NCI-H146 (cell line): ENCODE measurements around the gene MYO1A.

ENCODE experiments used
- DNase-seq: peaks from one replicate; lab custom pipeline; 2025; lab: John Stamatoyannopoulos, UW

The MYO1A gene

GRCh38 chr12:57012600-57013465, 37.1 kb downstream of the MYO1A start:
- no peak for DNase-seq

- DNase-seq = no peak
Observed at GRCh38 chr12:57011438-57012424, 38.2 kb downstream of the MYO1A start.

GRCh38 chr12:57010627-57011247, 39.2 kb downstream of the MYO1A start:
- DNase-seq = no peak

- DNase-seq = no peak
Observed at GRCh38 chr12:57009949-57010626, 39.8 kb downstream of the MYO1A start.

DNA sequence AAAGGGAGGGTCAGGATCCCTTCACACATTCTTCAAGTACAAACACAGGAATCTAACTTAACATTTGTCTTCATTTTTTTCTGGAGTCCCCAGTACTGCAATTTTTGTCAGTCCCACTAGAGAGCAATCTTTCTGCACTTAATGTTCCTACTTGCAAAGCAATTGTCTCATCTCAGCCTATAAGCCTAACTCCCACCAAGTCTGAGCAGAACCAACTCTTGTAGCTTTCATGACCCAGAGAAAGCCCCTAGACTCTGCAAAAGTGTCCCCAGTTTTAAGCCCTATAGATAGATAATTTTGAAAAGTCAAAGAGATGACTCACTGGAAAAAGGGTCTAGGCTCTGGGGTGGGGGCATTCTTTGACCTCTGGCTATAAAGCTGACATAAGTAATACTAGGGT, 41.8 kb downstream of the MYO1A start:
- peak; percentile 49 for DNase-seq

GRCh38 chr12:57006809-57007475, 43.0 kb downstream of the MYO1A start:
- DNase-seq = no peak

DNA sequence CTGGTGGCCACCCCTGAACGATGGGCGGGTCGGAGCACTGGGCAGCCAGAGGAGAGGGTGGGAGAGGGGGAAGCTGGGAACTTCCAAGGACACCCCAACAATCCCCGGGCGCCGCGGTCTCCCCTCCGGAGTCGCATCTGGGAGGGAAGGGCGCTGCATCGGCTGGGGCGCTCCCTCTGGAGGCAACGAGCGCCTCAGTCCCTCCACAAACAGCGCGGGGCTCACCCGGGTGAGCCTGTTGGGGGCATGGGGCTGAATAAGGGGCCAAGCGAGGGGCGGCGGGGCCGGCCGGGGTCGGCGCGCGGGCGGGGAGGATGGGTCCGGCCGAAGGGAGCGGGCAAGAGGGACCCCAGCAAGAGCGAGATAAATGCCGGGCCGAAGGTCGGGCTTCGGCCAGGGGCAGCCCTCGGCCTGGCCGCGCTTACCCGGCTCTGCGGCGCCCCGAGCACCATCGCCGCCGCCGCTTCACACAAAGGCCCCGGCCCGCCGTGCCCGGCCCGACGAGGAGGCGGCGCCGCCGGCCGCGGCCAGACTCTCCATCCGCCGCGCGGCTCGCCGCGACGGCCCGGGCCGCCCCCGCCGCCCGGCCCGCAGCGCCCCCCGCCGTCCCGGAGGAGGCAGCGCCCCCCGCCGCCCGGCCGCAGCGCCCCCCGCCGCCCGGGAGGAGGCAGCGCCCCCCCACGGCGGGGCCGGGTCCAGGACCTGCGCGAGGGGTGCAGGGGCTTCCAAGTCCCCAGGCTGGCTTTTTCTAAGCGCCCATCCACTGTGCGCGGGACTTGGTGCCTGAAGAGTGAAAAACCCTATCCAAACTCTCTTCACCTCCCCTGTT, 43.7 kb downstream of the MYO1A start, which contains the start of gene ZBTB39:
Gene ZBTB39, minus strand, starts transcription at position 567 of the 829 bp plus-strand sequence. CDS start 1,629 bp downstream, outside the sequence.
- peak; percentile 72 for DNase-seq

DNA sequence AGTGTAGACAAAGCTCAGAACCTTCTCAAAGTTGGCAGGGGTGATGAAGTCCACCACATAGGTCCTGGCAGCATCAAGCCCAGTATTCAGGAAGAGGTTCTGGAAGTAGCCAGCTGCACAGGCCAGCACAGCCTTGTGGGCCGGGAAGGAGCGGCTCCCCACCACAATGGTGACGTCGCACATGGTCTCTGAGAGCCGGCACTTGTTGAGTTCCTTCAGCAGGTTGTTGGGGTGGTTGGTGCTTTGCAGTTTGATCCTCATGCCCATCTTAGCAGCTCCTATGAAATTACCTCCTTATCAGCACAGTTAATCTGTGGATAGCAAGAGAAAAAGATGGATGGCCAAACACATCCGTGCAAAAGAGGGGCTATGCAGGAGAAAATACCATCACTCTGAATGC, 45.3 kb downstream of the MYO1A start:
- DNase-seq = no peak

GRCh38 chr12:57003395-57003794, 46.5 kb downstream of the MYO1A start:
- DNase-seq = no peak

DNA sequence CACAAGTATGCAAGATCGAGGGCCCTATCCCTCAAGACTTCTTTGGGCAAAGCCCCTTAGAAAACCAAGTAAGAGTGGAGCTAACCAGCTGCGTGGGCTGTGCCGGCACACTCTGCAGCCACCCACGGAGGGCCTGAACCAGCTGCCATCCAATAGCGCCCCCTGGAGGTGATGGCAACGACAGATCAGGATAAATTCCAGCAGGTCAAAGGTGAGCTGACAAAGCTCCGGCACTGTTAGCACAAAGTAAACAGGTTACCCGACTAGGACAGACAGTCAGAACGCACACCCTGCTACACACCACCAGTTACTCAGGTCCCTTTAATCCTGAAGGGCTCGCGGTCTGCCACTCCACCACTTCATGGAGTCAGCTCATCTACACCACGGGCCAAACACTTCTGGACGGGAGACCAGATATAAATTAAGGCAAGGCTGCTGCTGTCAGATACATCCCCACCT, 48.5 kb downstream of the MYO1A start:
- DNase-seq = peak; percentile 36

DNA sequence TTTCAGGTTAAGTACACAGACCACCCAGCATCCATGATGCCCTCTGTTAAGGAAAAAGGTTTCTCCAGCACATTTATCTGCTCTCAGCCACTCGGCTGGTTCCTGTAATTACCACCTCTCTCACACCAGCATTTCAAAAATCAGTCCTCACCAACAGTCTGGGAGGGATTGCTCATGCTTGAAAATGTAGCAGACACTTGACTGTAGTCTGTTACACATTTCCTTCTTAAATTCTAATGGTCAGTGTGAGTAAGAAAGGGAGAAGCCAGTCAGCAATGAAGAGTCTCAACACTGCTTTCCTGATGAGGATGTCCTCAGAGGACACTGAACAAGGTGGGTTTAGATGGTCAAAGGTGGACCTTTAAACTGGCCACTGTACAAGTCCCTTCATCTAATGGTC, 49.5 kb downstream of the MYO1A start:
- DNase-seq = no peak

DNA sequence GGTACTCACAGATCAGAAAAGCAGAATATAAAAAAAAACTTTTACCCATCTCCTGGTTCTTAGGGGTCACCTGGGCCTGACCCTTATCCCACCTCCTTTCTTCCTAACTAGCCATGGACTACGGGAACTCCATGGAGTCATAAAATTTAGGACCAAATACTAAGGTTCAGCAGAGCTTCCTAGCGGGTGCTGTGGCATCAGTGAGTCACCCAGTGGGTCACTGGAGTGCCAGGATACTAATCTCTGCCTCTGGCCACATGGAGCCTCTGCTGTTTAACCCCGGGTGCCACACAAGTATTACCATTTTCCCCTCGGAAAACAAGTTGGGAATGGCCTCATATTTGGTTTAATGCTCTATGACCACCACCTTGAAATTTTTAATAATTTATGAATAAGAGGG, 50.5 kb downstream of the MYO1A start:
- DNase-seq = no peak

GRCh38 chr12:56998981-56999380, 50.9 kb downstream of the MYO1A start:
- DNase-seq = no peak

DNA sequence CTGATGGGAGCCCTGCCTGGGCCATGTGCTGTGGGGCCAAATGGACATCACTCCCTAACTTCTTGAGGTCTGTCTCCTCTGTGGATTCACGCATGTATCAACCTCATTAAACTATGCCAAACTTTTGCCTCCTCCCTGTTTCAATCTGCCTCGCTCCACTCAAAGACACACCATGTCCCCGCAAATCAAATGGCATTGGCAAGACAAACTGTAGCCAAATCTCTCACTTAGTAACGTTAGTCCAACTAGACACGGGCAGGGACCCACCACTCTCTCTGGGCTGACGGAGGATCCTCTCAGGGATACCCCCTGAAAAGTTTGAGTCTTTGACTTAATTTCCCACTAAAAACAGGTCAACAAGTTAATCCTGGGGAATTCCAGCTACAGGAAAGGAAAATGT, 51.6 kb downstream of the MYO1A start:
- DNase-seq = no peak

DNA sequence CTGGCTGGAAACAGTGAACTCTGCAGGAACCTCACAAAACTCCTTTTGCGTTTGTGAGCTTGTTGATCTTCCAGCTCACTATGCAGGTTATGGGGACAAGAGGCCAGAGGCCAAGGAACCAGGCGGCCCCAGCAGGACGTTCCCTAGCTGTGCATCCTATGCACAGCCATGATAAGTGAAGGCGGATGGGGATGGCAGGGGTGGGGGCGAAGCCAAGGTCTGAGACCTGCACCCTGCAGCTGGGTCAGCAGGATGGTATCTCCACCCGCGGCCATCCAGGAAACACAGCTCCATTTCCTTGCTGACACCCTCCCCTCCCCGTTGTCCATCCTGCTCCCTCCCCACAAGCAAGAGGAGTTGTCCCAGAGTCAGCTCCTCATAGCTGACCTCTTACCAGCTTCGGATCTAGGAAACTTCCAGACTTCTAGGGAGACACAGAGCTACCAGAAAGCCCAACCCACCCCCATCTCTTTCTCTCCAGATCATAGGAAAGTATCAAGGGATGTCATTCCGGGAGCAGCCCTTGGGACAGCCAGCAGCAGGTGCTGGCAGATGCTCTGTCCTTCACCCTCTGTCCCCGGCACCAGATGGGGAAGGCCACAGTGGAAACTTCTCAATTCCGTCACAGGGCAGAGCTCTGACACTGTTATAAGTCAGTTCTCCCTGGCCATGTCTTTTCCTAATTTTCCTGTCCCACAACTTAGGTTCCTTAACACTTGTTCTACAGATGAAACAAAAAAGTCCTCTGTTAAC, 53.0 kb downstream of the MYO1A start:
- DNase-seq = no peak

- no peak for DNase-seq
Observed at GRCh38 chr12:56995930-56996496, 53.9 kb downstream of the MYO1A start.

GRCh38 chr12:56995201-56995929, 54.6 kb downstream of the MYO1A start:
- DNase-seq = no peak

GRCh38 chr12:56994231-56994746, 55.6 kb downstream of the MYO1A start:
- DNase-seq = no peak
